ENCODE measurements around the gene PHLDA3.

PHLDA3 gene

GRCh38 chr1:201468844-201469644 is at the start of gene PHLDA3:
PHLDA3 (minus strand) TSS chr1:201469188; CDS start chr1:201468786, 402 bp downstream.
- H3K27me3 ChIP-seq (ENCODE audit: control insufficient read depth in 1 of 2, insufficient read depth in 2 of 2, low read length in 2 of 2) = no peaks in the 10 kb centered on the region
- H3K9me3 ChIP-seq (ENCODE audit: control insufficient read depth in 2 of 2, low read length in 2 of 2) = no peaks in the 10 kb centered on the region
- H3K4me1 ChIP-seq (ENCODE audit: control insufficient read depth, insufficient read depth, low read length) = peaks cover 40% of the 10 kb centered on the region
- H3K27ac ChIP-seq (ENCODE audit: low read length) = peak within 1 kb of the TSS; percentile 95
- H3K4me3 ChIP-seq (ENCODE audit: low read length in 2 of 2) = peak within 1 kb of the TSS; percentile 92 to 96
- peak within 1 kb of the TSS; percentile 95 for H3K9ac ChIP-seq (ENCODE audit: low read length in 2 of 2)
- H3K36me3 ChIP-seq (ENCODE audit: control insufficient read depth in 2 of 2, insufficient read depth in 2 of 2, low read length in 2 of 2) = peaks cover 17 to 19% of the 10 kb centered on the region in 2 donors

GRCh38 chr1:201518071-201518470 is 49.1 kb upstream of the PHLDA3 start:
- no peak overlapping the region for H3K27ac ChIP-seq (ENCODE audit: low read length)
- H3K4me3 ChIP-seq (ENCODE audit: low read length in 2 of 2) = no peak overlapping the region
- no peak overlapping the region for H3K9ac ChIP-seq (ENCODE audit: low read length in 2 of 2)
- H3K4me1 ChIP-seq (ENCODE audit: control insufficient read depth, insufficient read depth, low read length) = no peaks in the 10 kb centered on the region
- no peaks in the 10 kb centered on the region for H3K9me3 ChIP-seq (ENCODE audit: control insufficient read depth in 2 of 2, low read length in 2 of 2)
- H3K27me3 ChIP-seq (ENCODE audit: control insufficient read depth in 1 of 2, insufficient read depth in 2 of 2, low read length in 2 of 2) = no peaks in the 10 kb centered on the region
- H3K36me3 ChIP-seq (ENCODE audit: control insufficient read depth in 2 of 2, insufficient read depth in 2 of 2, low read length in 2 of 2) = no peaks in the 10 kb centered on the region

DNA sequence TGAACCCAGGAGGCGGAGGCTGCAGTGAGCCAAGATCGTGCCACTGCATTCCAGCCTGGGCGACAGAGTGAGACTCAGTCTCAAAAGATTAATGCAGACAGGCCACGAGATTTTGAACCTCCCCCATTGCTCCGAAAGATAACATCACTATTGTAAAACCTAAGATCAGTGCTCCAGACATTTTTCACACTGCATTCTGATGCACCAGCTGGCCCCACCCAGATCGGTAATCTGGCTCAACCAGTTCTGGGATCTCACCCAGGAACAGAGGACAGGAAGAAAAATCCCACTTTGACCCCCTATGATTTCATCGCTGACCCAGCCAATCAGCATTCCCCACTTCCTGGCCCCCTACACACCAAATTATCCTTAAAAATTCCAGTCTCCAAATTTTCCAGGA is 48.6 kb upstream of the PHLDA3 start:
- no peak overlapping the region for H3K27ac ChIP-seq (ENCODE audit: low read length)
- H3K4me3 ChIP-seq (ENCODE audit: low read length in 2 of 2) = no peak overlapping the region
- no peaks in the 10 kb centered on the region for H3K27me3 ChIP-seq (ENCODE audit: control insufficient read depth in 1 of 2, insufficient read depth in 2 of 2, low read length in 2 of 2)

GRCh38 chr1:201516511-201517127 is 47.6 kb upstream of the PHLDA3 start:
- no peak overlapping the region for H3K4me3 ChIP-seq (ENCODE audit: low read length in 2 of 2)
- no peak overlapping the region for H3K9ac ChIP-seq (ENCODE audit: low read length in 2 of 2)
- H3K36me3 ChIP-seq (ENCODE audit: control insufficient read depth in 2 of 2, insufficient read depth in 2 of 2, low read length in 2 of 2) = no peaks in the 10 kb centered on the region
- H3K9me3 ChIP-seq (ENCODE audit: control insufficient read depth in 2 of 2, low read length in 2 of 2) = no peaks in the 10 kb centered on the region
- peaks cover 14% of the 10 kb centered on the region for H3K4me1 ChIP-seq (ENCODE audit: control insufficient read depth, insufficient read depth, low read length)
- no peaks in the 10 kb centered on the region for H3K27me3 ChIP-seq (ENCODE audit: control insufficient read depth in 1 of 2, insufficient read depth in 2 of 2, low read length in 2 of 2)
- H3K27ac ChIP-seq (ENCODE audit: low read length) = no peak overlapping the region

More for the DNA sequence above, 48.6 kb upstream of the PHLDA3 start:
- no peak overlapping the region for H3K9ac ChIP-seq (ENCODE audit: low read length in 2 of 2)
- no peaks in the 10 kb centered on the region for H3K9me3 ChIP-seq (ENCODE audit: control insufficient read depth in 2 of 2, low read length in 2 of 2)
- H3K36me3 ChIP-seq (ENCODE audit: control insufficient read depth in 2 of 2, insufficient read depth in 2 of 2, low read length in 2 of 2) = no peaks in the 10 kb centered on the region
- H3K4me1 ChIP-seq (ENCODE audit: control insufficient read depth, insufficient read depth, low read length) = peaks cover 4% of the 10 kb centered on the region

DNA sequence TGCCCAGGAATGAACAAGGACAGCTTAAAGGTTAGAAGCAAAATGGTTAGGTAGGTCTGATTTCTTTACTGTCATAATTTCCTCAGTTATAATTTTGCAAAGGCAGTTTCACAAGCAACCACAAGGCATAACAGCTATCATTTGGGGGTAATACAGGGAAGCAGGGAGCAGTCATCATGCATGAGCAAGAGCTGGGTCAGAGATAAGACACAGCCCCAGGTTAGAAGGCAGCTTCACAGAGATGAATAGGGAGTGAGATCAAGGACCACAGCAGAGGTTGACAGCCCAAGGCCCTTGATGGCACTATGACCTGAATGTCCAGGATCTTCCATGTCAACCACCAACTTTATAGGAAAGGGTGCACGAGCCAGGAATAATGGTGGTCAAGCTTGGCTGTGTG is 46.9 kb upstream of the PHLDA3 start:
- no peaks in the 10 kb centered on the region for H3K36me3 ChIP-seq (ENCODE audit: control insufficient read depth in 2 of 2, insufficient read depth in 2 of 2, low read length in 2 of 2)
- no peak overlapping the region for H3K9ac ChIP-seq (ENCODE audit: low read length in 2 of 2)
- no peak overlapping the region for H3K27ac ChIP-seq (ENCODE audit: low read length)
- no peak overlapping the region for H3K4me3 ChIP-seq (ENCODE audit: low read length in 2 of 2)
- no peaks in the 10 kb centered on the region for H3K27me3 ChIP-seq (ENCODE audit: control insufficient read depth in 1 of 2, insufficient read depth in 2 of 2, low read length in 2 of 2)
- H3K4me1 ChIP-seq (ENCODE audit: control insufficient read depth, insufficient read depth, low read length) = peaks cover 17% of the 10 kb centered on the region
- H3K9me3 ChIP-seq (ENCODE audit: control insufficient read depth in 2 of 2, low read length in 2 of 2) = no peaks in the 10 kb centered on the region

- no peaks in the 10 kb centered on the region for H3K36me3 ChIP-seq (ENCODE audit: control insufficient read depth in 2 of 2, insufficient read depth in 2 of 2, low read length in 2 of 2)
- no peak overlapping the region for H3K27ac ChIP-seq (ENCODE audit: low read length)
- no peak overlapping the region for H3K4me3 ChIP-seq (ENCODE audit: low read length in 2 of 2)
- H3K9ac ChIP-seq (ENCODE audit: low read length in 2 of 2) = no peak overlapping the region
- peaks cover 17% of the 10 kb centered on the region for H3K4me1 ChIP-seq (ENCODE audit: control insufficient read depth, insufficient read depth, low read length)
- no peaks in the 10 kb centered on the region for H3K27me3 ChIP-seq (ENCODE audit: control insufficient read depth in 1 of 2, insufficient read depth in 2 of 2, low read length in 2 of 2)
- no peaks in the 10 kb centered on the region for H3K9me3 ChIP-seq (ENCODE audit: control insufficient read depth in 2 of 2, low read length in 2 of 2)
Observed at GRCh38 chr1:201515062-201515750, 46.2 kb upstream of the PHLDA3 start.

DNA sequence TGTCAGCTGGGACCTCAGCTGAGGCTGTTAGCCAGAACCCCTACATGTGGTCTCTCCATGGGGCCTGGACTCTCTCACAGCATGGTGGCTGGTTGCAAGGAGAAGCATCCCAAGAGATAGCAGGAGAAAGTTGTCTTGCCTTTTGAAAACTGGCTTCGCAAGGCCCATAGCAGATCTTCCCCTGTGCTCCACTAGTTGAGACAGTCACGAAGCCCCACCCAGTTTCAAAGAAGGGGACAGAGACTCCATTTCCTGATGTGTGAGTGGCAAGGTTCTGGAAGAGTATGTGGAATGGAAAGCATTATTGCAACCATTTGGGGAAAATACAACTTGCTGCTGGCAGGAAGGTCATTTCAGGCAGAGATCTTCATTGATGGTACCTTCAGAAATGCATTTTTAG is 45.5 kb upstream of the PHLDA3 start:
- Histone ChIP-seq H3K9me3 (ENCODE audit: control insufficient read depth in 2 of 2, low read length in 2 of 2) (no peaks in the 10 kb centered on the region), H3K36me3 (ENCODE audit: control insufficient read depth in 2 of 2, insufficient read depth in 2 of 2, low read length in 2 of 2) (no peaks in the 10 kb centered on the region), H3K9ac (ENCODE audit: low read length in 2 of 2) (no peak overlapping the region), H3K27me3 (ENCODE audit: control insufficient read depth in 1 of 2, insufficient read depth in 2 of 2, low read length in 2 of 2) (no peaks in the 10 kb centered on the region), H3K4me1 (ENCODE audit: control insufficient read depth, insufficient read depth, low read length) (peaks cover 19% of the 10 kb centered on the region), H3K27ac (ENCODE audit: low read length) (no peak overlapping the region), H3K4me3 (ENCODE audit: low read length in 2 of 2) (no peak overlapping the region)

DNA sequence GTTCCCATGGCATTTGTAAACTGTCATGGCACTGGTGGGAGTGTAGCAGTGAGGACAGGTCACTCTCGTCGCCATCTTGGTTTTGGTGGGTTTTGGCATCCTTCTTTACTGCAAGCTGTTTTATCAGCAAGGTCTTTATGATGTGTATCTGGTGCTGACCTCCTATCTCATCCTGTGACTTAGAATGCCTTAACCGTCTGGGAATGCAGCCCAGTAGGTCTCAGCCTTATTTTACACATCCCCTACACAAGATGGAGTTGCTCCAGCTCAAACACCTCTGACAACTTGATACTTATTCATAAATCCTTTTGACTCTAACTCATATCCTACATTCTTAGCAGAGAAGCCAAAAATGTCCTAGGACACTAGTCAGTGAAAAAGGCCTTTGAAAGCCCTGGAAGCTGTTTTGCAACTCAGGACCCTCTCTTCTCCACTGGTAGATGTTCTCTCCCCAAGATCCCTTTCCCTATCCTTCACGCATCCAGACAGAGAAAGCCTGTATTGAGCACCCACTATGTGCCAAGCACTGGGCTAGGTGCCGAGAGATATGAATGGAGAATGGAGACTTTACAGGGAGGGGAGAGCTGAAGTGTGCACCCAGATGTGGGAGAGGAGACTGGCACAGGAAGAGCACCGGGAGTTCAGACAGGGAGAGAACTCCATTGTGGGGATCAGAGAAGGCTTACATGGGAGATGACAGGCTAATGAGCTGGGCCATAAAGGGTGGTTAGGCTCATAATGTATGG is 44.7 kb upstream of the PHLDA3 start:
- Histone ChIP-seq H3K9ac (ENCODE audit: low read length in 2 of 2) (peak overlapping the region in 1 of 2 donors; percentile 42), H3K9me3 (ENCODE audit: control insufficient read depth in 2 of 2, low read length in 2 of 2) (no peaks in the 10 kb centered on the region), H3K27me3 (ENCODE audit: control insufficient read depth in 1 of 2, insufficient read depth in 2 of 2, low read length in 2 of 2) (no peaks in the 10 kb centered on the region), H3K4me1 (ENCODE audit: control insufficient read depth, insufficient read depth, low read length) (peaks cover 25% of the 10 kb centered on the region), H3K27ac (ENCODE audit: low read length) (no peak overlapping the region), H3K4me3 (ENCODE audit: low read length in 2 of 2) (no peak overlapping the region), H3K36me3 (ENCODE audit: control insufficient read depth in 2 of 2, insufficient read depth in 2 of 2, low read length in 2 of 2) (no peaks in the 10 kb centered on the region)

DNA sequence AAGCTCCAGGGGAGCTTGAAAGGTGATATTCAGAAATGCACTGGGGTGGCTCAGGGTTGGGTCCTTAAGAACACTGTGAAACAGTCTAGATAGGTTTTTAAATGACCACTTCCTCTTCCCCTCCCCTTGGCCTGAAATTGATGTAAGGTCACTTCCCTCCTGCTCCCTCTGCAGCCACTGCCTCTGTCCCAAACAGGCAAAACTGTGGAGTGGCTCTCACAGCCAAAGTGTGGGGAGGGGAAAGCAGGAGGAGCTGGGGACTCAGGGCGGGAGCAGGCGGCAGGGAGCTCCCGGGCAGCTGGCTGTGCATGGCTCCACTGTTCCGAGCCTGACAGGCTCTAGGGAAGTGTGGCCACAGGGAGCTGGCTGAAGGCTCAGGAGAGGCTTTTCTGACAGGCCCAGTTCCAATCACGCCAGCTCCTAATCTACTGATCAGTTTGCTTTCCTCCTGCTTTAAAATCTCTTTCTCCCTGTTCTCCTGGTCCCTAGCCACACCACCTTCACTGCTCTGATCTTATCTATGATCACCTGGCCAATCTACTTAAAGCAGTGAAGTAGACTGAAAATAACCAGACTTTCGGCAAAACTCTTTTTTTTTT is 43.1 kb upstream of the PHLDA3 start:
- Histone ChIP-seq H3K27ac (ENCODE audit: low read length) (peak overlapping the region; percentile 71), H3K4me3 (ENCODE audit: low read length in 2 of 2) (peak overlapping the region in 1 of 2 donors; percentile 54), H3K4me1 (ENCODE audit: control insufficient read depth, insufficient read depth, low read length) (peaks cover 35% of the 10 kb centered on the region), H3K9ac (ENCODE audit: low read length in 2 of 2) (peak overlapping the region; percentile 42 to 51), H3K36me3 (ENCODE audit: control insufficient read depth in 2 of 2, insufficient read depth in 2 of 2, low read length in 2 of 2) (no peaks in the 10 kb centered on the region), H3K27me3 (ENCODE audit: control insufficient read depth in 1 of 2, insufficient read depth in 2 of 2, low read length in 2 of 2) (no peaks in the 10 kb centered on the region), H3K9me3 (ENCODE audit: control insufficient read depth in 2 of 2, low read length in 2 of 2) (no peaks in the 10 kb centered on the region)

- Histone ChIP-seq H3K27me3 (ENCODE audit: control insufficient read depth in 1 of 2, insufficient read depth in 2 of 2, low read length in 2 of 2) (no peaks in the 10 kb centered on the region), H3K9ac (ENCODE audit: low read length in 2 of 2) (no peak overlapping the region), H3K27ac (ENCODE audit: low read length) (peak overlapping the region; percentile 71), H3K36me3 (ENCODE audit: control insufficient read depth in 2 of 2, insufficient read depth in 2 of 2, low read length in 2 of 2) (no peaks in the 10 kb centered on the region), H3K9me3 (ENCODE audit: control insufficient read depth in 2 of 2, low read length in 2 of 2) (no peaks in the 10 kb centered on the region), H3K4me3 (ENCODE audit: low read length in 2 of 2) (no peak overlapping the region), H3K4me1 (ENCODE audit: control insufficient read depth, insufficient read depth, low read length) (peaks cover 37% of the 10 kb centered on the region)
Observed at GRCh38 chr1:201511396-201511940, 42.5 kb upstream of the PHLDA3 start.
